HG03521 (cell line): ENCODE measurements around the gene CRIM1.

Experiments
- ATAC-seq: cut with Tn5 transposase; IDR thresholded peaks from one replicate; pipeline ENCODE4 v1.9.1; 2021; ENCODE audit warnings: mild to moderate bottlenecking, moderate library complexity; ENCODE audit not compliant: unreplicated experiment

CRIM1 gene

GRCh38 chr2:36393738-36394256, 38.2 kb downstream of the CRIM1 start:
- no peak for ATAC-seq

DNA sequence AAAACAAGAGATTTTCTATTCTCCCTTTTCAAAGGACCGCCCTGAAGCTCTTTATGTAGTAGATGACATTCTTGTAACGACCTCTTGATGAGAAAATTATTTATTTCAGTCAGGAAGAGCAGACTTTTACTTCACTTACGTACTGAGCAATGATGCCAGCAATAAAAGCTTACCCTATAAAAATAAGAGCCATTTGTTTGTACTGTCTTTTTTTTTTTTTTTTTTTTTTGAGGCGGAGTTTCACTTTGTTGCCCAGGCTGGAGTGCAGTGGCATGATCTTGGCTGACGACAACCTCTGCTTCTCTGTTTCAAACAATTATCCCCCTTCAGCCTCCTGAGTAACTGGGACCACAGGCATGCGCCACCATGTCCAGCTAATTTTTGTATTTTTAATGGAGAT, 39.2 kb downstream of the CRIM1 start:
- ATAC-seq: no peak

- no peak for ATAC-seq
These were observed 40.3 kb downstream of the CRIM1 start for GRCh38 chr2:36395866-36396265.

GRCh38 chr2:36396878-36397539, 41.4 kb downstream of the CRIM1 start:
- ATAC-seq: no peak

DNA sequence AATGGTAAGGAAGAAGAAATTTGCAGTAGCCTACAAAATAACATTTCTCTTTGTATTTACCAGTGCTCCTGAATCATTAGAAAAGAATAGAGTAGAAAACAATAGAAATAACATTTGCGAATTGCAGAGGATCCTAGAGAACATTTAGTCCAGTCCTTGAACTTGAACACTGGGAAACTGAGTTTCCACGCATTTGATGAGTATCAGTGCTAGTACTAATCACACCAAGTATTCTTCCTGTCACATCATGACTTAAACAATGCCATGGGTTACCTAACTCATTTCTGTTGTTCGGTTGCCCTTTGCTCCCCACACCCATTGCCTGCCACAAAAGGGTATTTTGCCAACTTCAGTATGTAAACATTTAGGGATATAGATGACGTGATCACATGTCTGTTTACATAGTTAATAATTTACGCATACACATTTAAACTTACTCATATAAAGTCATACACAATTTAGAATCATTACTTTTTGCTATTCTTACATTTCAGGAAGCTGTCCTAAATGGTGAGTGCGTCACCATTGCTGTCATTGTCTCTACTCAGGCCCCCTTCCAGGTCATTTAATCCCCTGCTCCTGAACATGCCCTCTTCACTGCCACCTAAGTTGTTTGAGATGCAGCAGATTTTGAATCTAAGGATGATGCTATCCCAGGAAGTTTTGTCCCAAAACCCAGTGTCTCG, 42.3 kb downstream of the CRIM1 start:
- no peak for ATAC-seq

DNA sequence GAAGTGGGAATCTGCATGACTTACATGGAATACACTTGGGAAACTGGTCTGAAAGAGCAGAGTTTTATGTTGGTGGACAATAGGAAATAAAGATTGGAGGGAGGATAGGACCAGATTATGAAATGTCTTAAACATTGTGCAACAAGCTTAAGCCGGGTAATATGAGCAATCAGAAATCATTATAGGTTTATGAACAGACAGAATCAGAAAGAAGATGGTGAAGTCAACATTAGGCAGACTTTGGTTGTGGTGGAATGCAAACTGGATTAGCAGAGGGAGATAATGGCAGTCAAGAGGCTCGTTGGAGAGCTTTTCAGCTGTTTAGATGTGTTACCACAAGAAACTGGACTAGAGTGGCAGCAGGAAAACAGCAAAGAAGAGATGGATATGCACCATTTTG, 43.5 kb downstream of the CRIM1 start:
- ATAC-seq: no peak

DNA sequence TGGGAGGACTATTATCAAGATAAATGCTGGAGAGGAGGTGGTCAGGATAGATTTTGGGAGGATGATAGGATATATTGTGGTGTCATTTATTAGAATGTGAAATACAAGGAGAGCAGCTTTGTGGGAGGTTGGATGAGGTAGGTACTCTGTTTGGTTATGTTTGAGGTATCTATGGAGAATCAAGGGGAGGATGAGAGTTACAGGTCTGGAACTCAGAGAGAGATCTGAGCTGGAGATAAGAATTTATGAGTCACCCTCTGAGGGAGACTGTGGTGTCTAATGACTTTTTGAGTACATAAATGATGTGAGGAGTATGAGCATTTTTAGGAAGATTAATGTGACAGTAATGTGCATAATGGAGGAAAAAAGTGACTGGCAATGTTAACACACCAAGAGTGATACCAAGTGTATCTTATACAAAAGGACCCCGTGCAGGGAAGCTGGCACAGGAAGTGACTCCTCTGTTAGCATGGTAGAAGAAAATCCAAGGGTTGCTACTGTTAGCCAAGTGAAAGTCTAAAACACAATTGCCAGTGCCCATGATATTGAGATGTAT, 48.2 kb downstream of the CRIM1 start:
- ATAC-seq: peak; percentile 53

DNA sequence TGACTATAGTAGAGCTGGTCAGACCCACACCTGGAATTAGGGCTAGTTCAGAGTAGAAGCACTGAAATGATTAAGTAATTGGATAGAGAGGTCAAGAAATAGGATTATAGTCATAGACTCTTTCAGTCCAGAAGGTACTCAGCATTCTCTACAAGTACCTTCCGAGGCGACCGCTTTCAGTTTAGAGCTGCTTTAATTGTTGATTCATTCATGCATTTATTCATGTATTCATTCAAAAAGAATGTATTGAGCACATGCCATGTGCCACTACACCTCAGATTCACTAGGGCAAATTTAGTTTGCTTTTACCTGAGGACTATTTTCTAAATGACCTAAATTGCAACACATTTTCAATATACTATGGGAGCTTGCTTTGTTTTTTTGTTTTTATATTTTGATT, 48.7 kb downstream of the CRIM1 start:
- ATAC-seq: no peak

GRCh38 chr2:36404754-36405153, 49.2 kb downstream of the CRIM1 start:
- no peak for ATAC-seq

- ATAC-seq: no peak
These were observed 49.6 kb downstream of the CRIM1 start for GRCh38 chr2:36405183-36405582.

DNA sequence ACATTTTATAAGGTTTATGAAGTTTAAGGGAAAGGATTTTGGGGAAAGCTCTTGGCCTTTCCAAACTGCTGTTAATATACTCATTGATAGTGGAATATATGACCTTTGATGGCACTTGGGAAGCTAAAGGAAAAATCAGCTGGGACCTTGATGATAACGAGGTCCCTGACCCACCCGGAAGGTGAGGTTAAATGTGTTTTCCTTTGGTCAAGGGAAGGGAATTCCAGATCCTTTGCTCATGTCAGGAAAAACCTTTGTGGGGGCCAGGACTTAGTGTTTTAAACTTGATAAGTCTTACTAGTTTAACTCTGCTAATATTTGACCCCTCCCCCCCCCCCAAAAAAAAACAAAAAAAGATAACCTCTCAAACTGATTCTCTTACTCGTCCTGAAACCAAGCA, 50.7 kb downstream of the CRIM1 start:
- no peak for ATAC-seq

DNA sequence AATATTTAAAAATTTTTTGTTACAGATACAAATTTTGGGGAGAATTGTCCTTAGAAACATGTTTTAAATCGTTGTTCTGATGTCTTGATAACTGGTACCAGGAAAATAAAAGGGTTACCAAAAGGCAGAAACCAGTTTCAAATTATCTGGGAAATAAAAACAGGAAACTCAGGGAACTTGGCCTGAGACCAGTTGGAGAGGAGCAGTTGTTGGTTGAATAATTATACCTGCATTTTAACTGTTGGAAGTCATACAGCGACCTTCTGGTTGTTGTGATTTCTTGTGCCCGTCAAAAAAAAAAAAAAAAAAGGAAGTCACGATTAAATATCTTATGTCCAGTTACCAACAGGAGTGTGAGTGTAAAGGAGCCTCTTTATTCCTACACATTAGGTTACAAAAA, 51.8 kb downstream of the CRIM1 start:
- ATAC-seq: no peak

GRCh38 chr2:36408198-36408703, 52.7 kb downstream of the CRIM1 start:
- no peak for ATAC-seq

- no peak for ATAC-seq
These were observed 53.8 kb downstream of the CRIM1 start for GRCh38 chr2:36409335-36409734.

- no peak for ATAC-seq
These were observed 54.4 kb downstream of the CRIM1 start for GRCh38 chr2:36409935-36410334.

DNA sequence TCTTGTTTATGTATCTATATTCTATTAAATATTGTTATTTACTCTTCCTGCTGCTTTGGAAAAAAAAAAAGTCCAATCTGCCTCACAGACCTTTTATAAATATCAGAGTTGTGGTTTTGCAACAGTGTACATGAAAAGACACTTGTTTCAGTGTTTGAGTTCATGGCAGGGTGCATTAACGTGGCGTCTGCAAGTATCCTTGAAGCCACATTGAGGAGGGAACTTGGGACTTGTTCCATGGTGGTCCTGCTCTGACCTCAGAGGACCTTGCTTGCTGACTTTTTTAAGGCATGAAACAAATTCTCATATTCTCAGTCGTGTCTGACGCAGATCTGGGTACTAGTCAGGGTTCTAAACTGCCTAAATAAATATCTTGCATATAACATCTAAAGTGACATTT, 55.1 kb downstream of the CRIM1 start:
- no peak for ATAC-seq

GRCh38 chr2:36411962-36412444, 56.4 kb downstream of the CRIM1 start:
- ATAC-seq: no peak

DNA sequence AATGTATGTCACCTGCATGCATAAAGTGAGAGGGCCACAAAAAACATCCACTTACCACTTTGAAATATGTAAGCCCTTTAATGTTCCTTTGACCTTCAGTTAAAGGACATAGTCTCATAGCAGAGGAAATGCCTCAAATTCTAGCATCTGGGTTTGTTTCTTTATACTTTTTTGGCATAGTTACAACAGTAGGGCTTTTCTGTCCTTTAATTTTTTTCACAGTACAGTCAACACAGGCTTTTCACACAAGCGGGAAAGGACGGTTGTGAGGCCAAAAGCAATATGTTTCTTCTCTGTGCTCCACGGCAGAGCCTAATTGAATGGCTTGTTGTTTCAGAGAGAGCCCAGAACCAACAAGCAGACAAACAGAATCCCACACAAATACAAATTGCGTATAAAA, 57.6 kb downstream of the CRIM1 start:
- ATAC-seq: no peak

DNA sequence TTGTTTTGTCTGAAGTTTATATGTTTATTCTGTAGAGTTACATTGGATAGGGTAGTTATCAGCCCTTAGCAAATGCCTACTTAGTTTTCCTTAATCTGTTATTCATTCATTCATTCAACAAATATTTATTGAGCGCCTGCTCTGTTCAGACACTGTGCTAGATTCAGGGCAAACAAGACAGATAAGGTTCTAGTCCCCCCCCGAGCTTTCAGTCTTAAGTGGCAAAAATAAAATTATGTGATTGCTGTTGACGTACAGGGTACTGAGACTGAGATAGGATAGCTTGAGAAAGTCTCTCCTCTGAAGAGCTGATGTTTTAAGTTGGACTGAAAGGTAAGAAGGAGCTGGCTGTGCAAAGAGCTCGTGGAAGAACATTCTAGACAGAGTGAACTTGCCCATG, 58.7 kb downstream of the CRIM1 start:
- ATAC-seq: no peak

DNA sequence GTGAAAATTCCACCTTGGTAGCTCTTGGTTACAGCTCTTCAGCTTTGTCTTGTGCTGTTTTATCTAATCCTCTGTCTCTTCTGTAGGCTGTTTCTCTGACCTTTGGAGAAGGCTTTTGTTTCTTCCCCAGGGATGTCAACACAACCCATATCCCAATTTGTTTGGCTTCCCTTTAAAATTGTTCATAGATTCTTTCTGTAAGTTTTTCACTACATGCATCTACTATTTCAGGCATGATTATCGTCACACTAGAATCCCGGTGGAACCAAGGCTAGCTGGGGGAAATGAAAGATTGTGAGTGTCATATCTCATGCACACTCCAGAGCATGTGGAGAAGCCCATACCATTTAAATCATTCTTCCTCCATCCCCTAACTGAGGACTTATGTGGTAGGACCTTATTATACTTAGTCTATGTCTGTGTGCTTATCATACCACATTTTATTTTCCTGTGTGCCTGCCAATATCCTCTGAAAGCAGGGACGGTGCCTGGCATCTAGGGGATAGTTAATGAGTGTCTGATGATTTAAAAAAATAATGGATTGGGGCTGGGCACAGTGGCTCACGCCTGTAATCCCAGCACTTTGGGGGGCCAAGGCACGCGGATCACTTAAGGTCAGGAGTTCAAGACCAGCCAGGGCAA, 59.9 kb downstream of the CRIM1 start:
- ATAC-seq: no peak

DNA sequence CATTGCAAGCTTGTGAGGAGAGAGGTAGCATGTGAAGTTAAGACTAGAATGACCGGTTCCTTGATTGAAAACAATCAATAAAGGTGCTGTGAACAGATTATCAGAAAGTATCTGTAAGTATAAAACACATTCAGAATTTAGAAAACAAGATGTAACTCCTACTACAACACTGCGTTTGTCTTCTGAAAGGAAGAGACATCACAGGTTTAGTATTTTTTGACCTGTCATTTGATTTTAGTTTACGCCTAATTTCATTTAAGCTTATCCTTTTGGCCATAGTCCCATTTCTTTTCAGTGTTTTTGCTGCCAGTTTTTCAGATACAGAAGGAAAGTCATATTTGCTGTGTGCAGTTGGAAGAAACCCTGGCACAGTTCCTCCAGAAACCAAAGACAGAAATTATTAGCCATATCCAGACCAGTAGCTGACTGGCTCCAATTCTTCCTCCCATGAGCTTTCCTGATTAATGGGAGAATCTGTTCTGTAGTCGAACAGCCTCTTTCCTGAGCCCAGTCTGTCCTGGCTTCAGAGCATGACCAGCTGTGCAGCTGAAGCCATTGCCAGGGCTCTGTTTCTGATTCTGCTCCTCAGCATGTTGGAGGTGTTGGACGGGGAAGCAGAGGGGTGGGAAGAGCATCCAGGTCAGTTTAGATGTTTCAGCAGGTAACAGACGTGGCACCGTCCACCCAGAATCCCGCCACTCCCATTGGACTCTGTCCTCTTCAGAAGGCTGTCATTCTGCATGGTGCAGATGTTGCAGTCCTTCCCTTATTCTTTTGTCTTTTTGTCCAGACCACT, 61.0 kb downstream of the CRIM1 start:
- ATAC-seq: no peak
